WTC11 (cell line): ENCODE measurements around the gene TLE3. TPM values are rescaled to one million over a fixed set of nuclear protein-coding genes. Genes with fewer than 3 reads are reported as not detected.

ENCODE experiments used
- ATAC-seq: fragments of 200-7000 bp; cut with Tn5 transposase; 2 replicates; pipeline ENCODE4 v1.10.0; 2021; ENCODE audit warnings: mild to moderate bottlenecking, moderate library complexity
- CTCF ChIA-PET: fragments of 300-600 bp; sonication (Branson Sonifier 250); formaldehyde crosslinking; loops from one replicate; lab custom pipeline; 2021; ENCODE audit warnings: antibody characterized with exemption; lab: Charles Lee
- POLR2A ChIA-PET: fragments of 350-600 bp; sonication (Branson Sonifier 250); formaldehyde crosslinking; loops from one replicate; lab custom pipeline; 2021; ENCODE audit warnings: antibody characterized with exemption; lab: Charles Lee
- DNase-seq: peaks from one replicate; pipeline ENCODE4 v3.0.0; 2021; ENCODE audit warnings: low spot score
- H3K27ac Mint-ChIP-seq: 2 replicates; pipeline ENCODE4 v1.8.0; 2021; ENCODE audit warnings: mixed read lengths
- H3K27me3 Mint-ChIP-seq: 2 replicates; pipeline ENCODE4 v1.8.0; 2021; ENCODE audit warnings: low read depth, mild to moderate bottlenecking, moderate library complexity, mixed read lengths
- H3K36me3 Mint-ChIP-seq: 2 replicates; pipeline ENCODE4 v1.8.0; 2021; ENCODE audit warnings: mixed read lengths
- H3K4me1 Mint-ChIP-seq: 2 replicates; pipeline ENCODE4 v1.8.0; 2022; ENCODE audit warnings: mixed read lengths
- H3K4me3 Mint-ChIP-seq: 2 replicates; pipeline ENCODE4 v1.8.0; 2021; ENCODE audit warnings: mild to moderate bottlenecking, moderate library complexity, mixed read lengths
- H3K9me3 Mint-ChIP-seq: 2 replicates; pipeline ENCODE4 v1.8.0; 2021; ENCODE audit warnings: mixed read lengths
- AR ChIP-seq: fragments of 250-450 bp; sonication (Bioruptor Pico); IDR thresholded peaks from 2 replicates; pipeline ENCODE4 v1.9.0; 2021; ENCODE audit warnings: mild to moderate bottlenecking
- ATF2 ChIP-seq: sonication (generic); formaldehyde crosslinking; IDR thresholded peaks from 2 replicates; pipeline ENCODE4 v1.8.1; 2022; ENCODE audit warnings: low read depth, missing genetic modification reagents, borderline replicate concordance
- ATF3 ChIP-seq: sonication (generic); formaldehyde crosslinking; conservative IDR thresholded peaks from 2 replicates; pipeline ENCODE4 v1.8.1; 2022; ENCODE audit warnings: mild to moderate bottlenecking, missing genetic modification reagents
- CBFB ChIP-seq: sonication (generic); formaldehyde crosslinking; IDR thresholded peaks from 2 replicates; pipeline ENCODE4 v1.8.1; 2022; ENCODE audit warnings: mild to moderate bottlenecking, low read depth, missing genetic modification reagents
- FOXJ3 ChIP-seq: sonication (generic); formaldehyde crosslinking; IDR thresholded peaks from 2 replicates; pipeline ENCODE4 v1.9.0; 2021; ENCODE audit warnings: missing genetic modification reagents, mild to moderate bottlenecking, borderline replicate concordance
- IRF1 ChIP-seq: sonication (generic); formaldehyde crosslinking; IDR thresholded peaks from 2 replicates; pipeline ENCODE4 v1.8.0; 2023; ENCODE audit warnings: missing genetic modification reagents
- MLX ChIP-seq: sonication (generic); formaldehyde crosslinking; IDR thresholded peaks from 2 replicates; pipeline ENCODE4 v1.8.1; 2023; ENCODE audit warnings: mild to moderate bottlenecking, missing genetic modification reagents, moderate library complexity
- MYBL2 ChIP-seq: sonication (generic); formaldehyde crosslinking; IDR thresholded peaks from 2 replicates; pipeline ENCODE4 v1.8.1; 2023; ENCODE audit warnings: mild to moderate bottlenecking, moderate library complexity, missing genetic modification reagents
- NFYB ChIP-seq: sonication (generic); formaldehyde crosslinking; conservative IDR thresholded peaks from 2 replicates; pipeline ENCODE4 v1.8.0; 2022; ENCODE audit warnings: low read depth, missing genetic modification reagents
- NR1H2 ChIP-seq: sonication (generic); formaldehyde crosslinking; IDR thresholded peaks from 2 replicates; pipeline ENCODE4 v1.9.0; 2021; ENCODE audit warnings: mild to moderate bottlenecking, moderate library complexity, missing genetic modification reagents
- TCF7 ChIP-seq: sonication (generic); formaldehyde crosslinking; IDR thresholded peaks from 2 replicates; pipeline ENCODE4 v1.8.0; 2022; ENCODE audit warnings: mild to moderate bottlenecking, low read depth, missing genetic modification reagents, moderate library complexity
- TP53 ChIP-seq: sonication (generic); formaldehyde crosslinking; IDR thresholded peaks from 2 replicates; pipeline ENCODE4 v1.8.1; 2023; ENCODE audit warnings: mild to moderate bottlenecking, missing genetic modification reagents
- ZBTB21 ChIP-seq: sonication (generic); formaldehyde crosslinking; IDR thresholded peaks from 2 replicates; pipeline ENCODE4 v1.8.1; 2023; ENCODE audit warnings: mild to moderate bottlenecking, missing genetic modification reagents, borderline replicate concordance
- ZMAT4 ChIP-seq: fragments of 250-450 bp; sonication (Bioruptor Pico); IDR thresholded peaks from 2 replicates; pipeline ENCODE4 v1.9.0; 2021; ENCODE audit warnings: mild to moderate bottlenecking
- ZNF232 ChIP-seq: sonication (generic); formaldehyde crosslinking; IDR thresholded peaks from 2 replicates; pipeline ENCODE4 v1.8.0; 2022; ENCODE audit warnings: mild to moderate bottlenecking, missing genetic modification reagents
- ZNF281 ChIP-seq: sonication (generic); formaldehyde crosslinking; IDR thresholded peaks from 2 replicates; pipeline ENCODE4 v1.8.0; 2023; ENCODE audit warnings: mild to moderate bottlenecking, missing genetic modification reagents
- ZNF425 ChIP-seq: fragments of 250-450 bp; sonication (Bioruptor Pico); conservative IDR thresholded peaks from 2 replicates; pipeline ENCODE4 v1.9.0; 2021; ENCODE audit warnings: mild to moderate bottlenecking
- ZNF671 ChIP-seq: fragments of 250-450 bp; sonication (Bioruptor Pico); IDR thresholded peaks from 2 replicates; pipeline ENCODE4 v1.8.0; 2021; ENCODE audit warnings: mild to moderate bottlenecking
- total RNA-seq: library from RNA; stranded (reverse); gene quantifications from 3 replicates; pipeline ENCODE4 v1.2.3, GENCODE V29; 2021

TLE3 gene
- total RNA-seq, 1 experiment from 2014 or later, result 78.7 TPM

- no peak for DNase-seq
- TF ChIP-seq AR (CRISPR knock-in tag) (no peak), ZMAT4 (no peak), ATF3 (CRISPR knock-in tag) (no peak), NFYB (CRISPR knock-in tag) (no peak), ZNF425 (no peak), MLX (CRISPR knock-in tag) (no peak), CBFB (CRISPR knock-in tag) (no peak), TP53 (no peak), ZNF671 (CRISPR knock-in tag) (no peak), ZNF232 (CRISPR knock-in tag) (no peak), ZNF281 (no peak), MYBL2 (no peak), IRF1 (CRISPR knock-in tag) (no peak), ATF2 (CRISPR knock-in tag) (no peak), ZBTB21 (no peak), TCF7 (no peak), FOXJ3 (CRISPR knock-in tag) (no peak), NR1H2 (no peak)
- ChIA-PET POLR2A (interaction anchor here (0.6 to 1.1 kb wide), 4 partner anchors 30 to 432 kb away, joined by 3 to 4 read pairs (median 4); no protein-coding TSS in a partner anchor), CTCF (no interaction called here)
- Mint-ChIP-seq H3K27ac (no peak overlapping the region), H3K9me3 (no peaks in the 10 kb centered on the region), H3K4me3 (no peak overlapping the region), H3K36me3 (peaks cover 32% of the 10 kb centered on the region), H3K4me1 (peaks cover 15% of the 10 kb centered on the region), H3K27me3 (no peaks in the 10 kb centered on the region)
- no peak for ATAC-seq
Measured at GRCh38 chr15:70048198-70048565, 49.5 kb downstream of the TLE3 start.
